Activated CD4-positive, alpha-beta T cell treated with anti-CD3 and anti-CD28 coated beads for 48 hours (primary cell): Measurements from ENCODE around the gene PCDH7.

Source experiments
- DNase-seq: peaks from one replicate; pipeline ENCODE4 v3.0.0-alpha.2; 2020

Gene PCDH7

DNA sequence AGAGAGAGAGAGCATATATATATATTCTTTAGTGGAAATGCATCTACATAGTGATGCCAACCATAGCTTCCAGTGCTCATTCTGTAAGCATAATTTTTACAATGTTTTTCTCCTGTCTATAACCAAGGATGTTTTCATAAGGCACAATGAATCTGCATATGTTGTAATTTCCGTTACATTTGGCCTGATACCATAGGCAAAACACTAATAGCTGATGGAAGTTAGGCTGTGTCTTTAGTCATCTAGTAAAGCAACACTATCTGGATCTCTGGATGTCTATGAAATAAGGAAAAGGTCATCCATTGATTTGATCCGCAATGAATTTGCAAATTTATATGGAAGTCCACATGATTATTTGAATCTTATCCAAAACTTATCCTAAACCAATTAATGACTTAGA, 8.1 kb downstream of the PCDH7 start:
- DNase-seq: no peak

DNA sequence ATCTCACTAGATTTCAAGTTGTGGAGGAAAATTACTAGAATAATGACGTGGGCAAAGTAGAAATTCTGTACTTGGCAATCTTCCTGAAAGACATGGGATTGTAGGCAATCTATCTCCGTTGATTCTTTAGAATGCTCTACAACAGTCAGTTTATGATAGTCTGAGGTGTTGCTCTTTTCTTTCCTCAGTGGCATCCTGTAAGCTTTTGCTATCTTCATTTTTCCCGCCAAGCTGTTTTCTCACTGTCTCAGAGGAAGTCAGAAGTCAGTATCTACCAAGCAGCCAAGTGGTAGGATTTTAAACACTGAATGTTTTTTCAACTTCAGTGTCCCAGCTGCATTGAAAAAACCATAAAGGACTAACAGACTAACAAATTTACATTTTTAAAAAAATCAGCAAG, 23.7 kb downstream of the PCDH7 start:
- DNase-seq: no peak

DNA sequence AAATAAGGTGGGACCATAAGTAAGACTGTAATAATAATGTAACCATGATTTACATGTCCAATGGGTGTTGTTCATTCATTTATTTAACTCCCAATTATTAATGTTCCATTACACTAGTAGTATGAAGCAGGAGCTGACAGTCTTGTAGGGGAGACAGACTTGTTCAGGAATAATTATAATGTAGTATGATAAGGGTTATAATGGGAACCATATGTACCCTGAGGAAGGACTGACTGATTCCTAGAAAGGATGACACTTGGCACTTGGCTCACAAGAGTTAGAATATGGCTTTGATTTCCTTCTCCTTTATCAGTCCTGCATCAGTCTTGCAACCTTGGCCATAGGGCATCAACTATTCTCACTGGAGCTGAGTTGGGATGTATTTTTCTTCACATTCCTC, 24.2 kb downstream of the PCDH7 start:
- no peak for DNase-seq

DNA sequence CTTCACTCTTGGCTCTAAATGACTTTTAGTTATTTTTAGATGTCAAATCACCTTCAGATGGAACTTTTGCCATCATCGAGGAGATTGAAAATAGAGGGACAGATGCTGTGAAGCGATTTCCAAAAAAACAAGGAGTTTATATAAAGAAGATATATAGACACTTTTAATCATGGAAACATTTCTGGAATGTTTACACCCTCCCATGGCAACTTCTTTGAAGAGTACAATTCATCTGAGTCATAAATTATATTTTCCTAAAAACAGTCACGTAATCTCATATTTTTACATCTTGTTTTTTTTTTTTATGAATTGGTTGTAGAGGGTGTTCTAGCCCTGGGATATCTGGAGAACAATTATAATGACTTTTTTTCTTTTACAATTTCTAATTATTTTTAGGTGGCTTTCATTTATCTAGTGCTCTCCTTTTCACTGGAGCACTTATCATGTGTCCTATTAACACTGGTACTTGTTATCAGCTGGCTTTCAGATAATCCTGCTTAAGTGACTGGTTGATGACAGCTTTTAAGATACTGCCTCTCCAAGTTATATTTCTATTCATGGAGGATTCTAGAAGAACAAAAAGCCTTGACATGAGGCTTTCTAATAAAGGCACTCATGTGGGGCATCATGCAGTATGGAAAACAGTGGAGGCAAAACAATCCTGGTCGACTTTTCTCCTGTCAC, 24.9 kb downstream of the PCDH7 start:
- no peak for DNase-seq

DNA sequence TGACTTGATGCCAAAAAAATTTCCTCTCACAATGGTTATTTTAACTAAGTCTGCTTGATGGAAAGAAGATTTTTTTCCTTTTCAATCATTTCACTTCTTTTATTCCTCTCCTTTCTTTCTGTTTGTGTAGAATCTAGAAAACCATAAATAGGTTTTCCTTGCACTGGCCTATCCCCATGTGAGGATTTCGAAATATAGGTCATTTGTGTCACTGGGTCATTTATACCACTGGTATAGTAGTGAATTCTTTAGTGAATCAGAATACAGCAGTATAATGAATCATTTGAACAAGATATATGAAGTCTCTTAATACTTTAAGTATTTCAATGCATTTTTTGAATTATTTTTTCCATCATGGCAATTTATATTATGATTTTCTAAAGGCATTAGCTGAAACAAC, 26.6 kb downstream of the PCDH7 start:
- no peak for DNase-seq

DNA sequence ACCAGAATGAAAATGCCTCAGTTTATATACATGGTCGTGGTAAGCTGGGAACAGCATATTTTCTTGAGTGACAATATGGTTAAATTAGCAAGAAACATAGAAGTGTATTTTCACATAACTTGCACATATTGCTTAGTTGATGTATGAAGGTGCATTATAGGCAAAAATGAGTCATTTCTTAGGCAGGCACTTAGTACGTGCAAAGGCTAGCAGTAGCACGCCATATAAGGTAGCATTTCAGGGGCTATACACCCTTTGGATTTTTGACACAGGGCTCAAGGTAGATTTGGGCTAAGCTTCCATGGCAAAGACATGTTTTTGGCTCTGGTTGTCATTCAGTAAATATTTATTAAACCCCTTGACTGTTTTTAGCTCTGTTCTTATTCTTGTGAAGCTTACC, 33.1 kb downstream of the PCDH7 start:
- no peak for DNase-seq

DNA sequence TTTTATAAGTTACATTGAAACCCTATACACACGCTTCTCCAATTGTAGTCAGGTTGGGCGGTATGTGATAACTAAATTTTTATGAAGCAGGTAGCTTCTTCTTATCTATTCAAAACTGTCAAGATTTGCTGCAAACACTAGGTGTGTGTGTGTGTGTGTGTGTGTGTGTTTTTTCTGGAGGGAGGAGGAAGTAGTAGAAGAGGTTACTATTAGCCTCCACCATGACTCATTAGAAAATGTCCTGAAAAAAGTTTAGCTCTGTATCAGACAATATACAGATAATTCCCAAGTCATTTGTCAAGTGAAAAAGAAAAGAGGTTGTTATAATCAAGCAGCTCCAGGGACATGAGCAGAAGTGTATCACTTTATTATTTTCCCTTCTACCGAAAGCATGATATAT, 33.9 kb downstream of the PCDH7 start:
- DNase-seq: no peak

DNA sequence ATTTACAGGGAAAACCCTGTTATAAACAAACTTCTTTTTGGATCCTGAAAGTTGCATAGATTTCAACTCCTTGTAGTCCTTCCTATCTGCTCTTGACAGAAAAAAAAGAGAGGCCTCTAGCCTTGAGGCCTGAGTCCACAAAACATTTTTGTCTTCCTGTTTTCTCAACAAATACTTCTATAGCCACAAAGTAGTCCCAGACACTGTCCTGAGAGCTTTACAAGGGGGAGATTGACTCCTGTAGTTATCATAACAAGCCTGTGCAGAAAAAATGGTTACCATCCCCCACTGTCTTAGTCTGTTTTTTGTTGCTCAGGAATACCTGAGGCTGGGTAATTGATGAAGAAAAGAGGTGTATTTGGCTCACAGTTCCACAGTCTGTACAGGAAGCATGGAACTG, 35.2 kb downstream of the PCDH7 start:
- no peak for DNase-seq

DNA sequence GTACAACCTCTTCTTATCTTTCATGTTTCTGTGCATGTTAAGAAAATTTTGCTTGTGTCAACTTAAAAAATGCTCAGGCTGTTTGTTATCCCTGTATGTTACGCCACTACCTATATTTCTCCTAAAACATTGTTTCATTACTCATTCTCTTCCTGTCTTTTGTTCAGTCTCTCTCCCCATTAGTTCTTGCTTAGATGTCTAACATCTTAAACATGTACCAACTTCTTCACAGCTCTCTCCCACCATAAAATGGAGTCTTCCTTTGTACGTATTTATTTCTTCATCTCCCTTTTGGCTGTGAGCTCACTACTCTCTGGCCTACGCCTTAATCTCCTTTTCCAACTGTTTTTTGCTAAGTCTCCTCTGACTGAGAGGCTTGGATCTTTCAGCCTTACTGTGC, 36.4 kb downstream of the PCDH7 start:
- no peak for DNase-seq

DNA sequence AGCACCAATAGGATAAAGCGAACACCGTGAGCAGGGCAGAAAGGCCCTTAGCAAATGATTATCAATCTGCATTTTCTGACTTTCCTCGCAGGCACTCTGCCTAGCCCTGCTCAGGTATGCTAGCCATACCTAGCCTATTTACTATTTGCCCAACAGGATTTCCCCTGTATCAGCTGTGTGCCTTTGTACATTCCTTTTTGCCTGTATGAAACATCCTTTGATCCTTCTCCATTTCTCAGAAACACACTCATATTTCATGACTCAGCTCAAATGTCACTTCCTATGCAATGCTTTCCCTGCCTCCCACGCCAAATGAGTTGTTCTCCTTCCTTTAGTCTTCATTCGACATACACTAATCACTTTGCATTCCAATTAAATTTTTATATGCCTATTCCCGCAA, 37.2 kb downstream of the PCDH7 start:
- no peak for DNase-seq

DNA sequence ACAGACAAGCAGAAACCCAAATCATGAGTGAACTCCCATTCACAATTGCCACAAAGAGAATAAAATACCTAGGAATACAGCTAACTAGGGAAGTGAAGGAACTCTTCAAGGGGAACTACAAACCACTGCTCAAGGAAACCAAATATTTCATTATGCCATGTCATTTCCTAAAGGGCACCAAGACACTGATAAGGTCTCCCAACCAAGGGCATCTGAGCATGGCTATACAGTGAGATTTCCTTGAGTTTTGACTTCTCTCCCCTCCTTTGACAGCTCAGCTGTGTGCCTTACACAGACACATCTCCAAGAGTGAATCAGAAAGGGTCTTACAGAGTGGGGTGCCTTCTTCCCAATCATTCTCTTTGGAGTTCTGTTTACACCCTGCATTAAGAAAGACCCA, 40.4 kb downstream of the PCDH7 start:
- DNase-seq: no peak

DNA sequence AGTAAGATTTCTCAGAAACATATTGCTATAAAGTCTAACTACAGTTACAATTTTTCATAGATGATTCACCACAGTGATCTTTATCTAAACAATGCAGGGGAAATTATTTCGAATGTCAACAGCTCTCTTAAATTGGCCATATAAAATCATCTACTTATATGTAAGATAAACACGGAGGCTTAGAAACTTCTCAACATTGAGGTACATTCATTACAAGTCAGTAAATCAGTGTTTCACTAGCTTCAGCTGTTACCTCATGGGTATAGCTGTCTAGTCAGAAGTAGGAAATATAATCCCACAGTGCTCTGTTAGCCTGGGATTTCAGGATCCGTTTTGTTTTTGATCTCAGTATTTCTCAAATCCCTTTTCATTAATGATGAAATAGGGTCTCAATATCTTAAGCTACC, 43.2 kb downstream of the PCDH7 start:
- no peak for DNase-seq

DNA sequence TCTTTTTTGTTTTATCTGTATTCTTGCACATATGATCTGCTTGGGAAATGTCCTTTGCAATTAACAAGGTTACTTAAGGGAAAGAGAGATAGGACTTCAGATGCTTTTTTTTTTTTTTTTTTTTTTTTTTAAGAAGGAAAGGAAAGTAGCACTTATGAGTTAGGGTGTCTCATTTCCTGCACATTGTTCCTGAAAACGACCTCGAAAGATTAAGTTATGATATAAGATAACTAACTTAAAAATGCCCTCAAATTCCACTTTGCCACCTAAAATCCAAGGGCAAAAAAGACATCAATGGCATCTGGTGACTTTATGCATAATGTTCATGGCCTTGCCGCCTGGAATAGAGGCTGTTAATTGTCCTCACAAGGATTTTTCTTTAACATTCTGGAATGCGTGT, 44.9 kb downstream of the PCDH7 start:
- DNase-seq: no peak

DNA sequence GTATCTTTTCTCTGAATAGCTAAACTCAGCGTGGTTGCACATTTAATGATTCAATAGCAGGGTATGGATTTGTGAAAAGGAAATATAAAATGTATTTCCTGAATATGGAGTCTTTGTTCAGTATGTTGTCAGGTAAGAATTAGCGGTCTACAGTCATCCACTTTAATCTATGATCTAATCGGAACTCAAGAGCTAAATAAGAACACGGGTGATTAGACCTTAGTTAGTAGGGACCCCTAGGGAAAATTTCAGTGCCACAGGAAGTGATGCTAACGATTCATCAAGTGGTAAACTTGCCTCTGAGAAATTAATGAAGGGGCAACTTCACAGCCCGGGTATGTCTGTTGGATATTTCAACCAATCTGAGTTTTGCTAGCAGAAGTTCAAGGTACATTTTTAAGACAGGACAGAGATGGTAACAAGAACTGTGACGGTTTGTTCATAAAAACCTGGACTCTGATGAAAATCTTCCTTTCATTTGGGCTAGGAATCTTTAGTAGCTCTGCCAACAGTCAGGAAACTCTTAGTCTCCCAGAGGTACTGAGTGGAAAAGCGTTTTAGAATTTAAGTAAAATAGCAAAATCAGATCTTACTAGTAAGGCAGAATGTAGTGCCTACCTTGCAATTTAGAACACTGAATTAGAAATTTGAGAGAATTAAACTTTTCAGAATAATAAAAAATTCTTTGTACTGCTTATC, 47.1 kb downstream of the PCDH7 start:
- no peak for DNase-seq

DNA sequence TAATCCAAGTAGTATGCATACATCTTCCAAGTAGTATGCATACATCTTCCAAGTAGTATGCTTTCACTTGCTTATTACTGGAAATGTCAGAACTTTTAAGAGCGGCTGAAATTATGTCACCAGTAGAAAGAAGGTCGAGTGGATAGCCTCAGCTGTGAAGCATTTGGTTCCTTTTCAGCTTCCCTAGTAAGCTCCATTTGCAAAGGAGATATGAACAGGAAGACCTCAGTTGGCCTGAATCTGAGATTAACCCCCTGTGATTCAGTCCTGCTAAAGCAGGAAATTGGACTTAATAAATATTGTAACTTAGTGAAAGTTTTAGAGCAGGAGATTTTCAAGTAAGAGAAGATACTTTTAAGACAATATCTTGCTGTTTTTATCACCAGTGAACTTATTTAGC, 48.1 kb downstream of the PCDH7 start:
- DNase-seq: no peak

DNA sequence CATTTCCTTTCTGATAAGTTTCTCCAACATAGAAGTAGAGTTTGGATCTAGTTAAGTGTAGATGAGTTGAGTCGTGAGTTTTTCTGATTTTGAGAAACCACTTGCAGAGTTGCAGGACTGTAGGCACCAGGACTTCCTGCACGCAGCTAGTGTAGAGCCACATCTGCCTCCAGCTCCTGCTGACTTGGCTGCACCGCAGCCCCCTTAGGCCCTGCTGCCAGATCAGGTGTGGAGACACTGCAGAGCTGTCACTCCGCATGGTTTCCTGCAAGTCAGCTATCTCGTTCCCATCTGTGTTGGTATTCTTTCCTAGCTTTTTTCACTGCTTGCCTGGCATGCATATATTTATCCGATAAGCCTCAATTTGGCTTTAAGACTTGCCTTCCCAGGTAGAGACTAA, 48.9 kb downstream of the PCDH7 start:
- DNase-seq: no peak

DNA sequence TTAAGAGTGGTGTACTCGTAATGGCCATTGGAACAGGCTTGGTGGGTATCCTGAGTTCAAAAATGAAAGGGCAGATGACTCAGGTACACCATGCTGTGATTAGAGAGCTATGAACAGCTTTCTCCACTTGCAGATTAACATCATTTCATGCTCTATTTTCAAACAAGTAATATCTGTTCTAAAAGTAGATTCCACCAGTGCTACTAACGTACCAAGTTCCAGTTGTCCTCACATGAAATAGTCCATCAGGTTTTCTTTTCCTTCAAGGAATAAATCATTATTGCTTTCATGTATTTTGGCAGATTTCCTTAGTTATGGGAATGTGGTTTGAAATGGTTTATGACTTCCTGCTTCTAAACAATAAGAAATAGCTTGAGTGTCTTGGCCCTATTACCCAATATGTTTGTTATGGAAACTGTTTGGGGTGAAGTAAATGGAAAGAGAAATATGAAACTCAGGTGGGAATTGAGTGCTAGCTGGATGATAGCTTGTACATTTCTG, 49.9 kb downstream of the PCDH7 start:
- no peak for DNase-seq

DNA sequence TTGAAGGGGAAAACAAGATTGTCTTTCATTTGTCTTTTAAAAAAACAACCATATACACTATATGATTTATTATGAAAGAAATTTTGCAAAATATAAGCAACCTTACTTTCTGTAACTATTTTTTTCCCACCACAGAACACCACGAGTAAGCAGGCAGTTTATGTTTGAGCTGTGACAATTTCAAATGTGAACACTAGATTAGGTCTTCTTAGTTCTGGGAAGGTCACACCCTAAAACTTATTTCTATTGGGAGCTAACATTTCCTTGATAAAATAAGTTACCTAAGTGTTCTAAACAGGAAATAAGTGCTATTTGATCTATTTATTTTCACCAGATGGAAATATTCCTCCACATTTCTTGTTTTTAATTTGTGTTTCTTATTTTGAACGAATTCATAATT, 50.6 kb downstream of the PCDH7 start:
- no peak for DNase-seq

DNA sequence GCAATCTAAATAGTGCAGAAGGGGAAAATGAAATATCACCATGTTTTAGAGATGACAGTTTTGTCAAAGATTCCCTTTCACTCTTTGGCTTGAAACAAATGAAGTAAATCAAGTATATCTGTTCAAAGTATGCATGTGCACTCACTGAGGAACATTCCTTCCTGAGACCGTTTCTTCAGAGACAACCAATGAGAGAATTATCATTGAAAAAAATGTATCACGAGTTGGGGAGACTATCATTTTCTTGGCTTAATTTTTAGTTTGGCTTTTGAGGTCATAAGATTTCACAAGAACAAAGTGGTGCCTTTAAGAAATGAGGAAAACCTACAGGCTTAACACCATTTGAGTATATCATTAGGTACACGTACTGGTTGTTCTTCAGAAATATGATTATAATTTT, 56.3 kb downstream of the PCDH7 start:
- no peak for DNase-seq

DNA sequence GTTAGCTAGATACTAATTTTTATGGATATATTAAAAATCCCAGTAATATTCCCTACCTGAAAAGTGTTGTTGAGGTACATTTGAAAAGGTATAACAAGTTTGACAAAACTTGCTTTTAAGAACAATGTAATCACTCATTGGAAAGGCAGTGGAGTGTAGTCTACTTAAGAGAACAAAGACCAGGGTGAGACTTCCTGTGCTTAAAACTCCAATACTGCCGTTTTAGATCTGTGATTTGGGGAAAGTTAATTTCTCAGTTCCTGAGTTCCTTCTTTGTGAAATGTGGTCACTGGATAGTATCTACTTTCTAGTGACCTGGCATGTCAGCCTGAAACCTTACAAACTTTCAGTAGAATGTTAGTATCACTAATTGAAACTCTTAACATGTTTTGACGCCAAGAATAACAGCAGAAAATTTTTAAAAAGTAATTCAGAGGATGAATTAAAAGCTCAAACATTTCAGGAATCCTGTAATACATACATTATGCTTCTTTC, 56.8 kb downstream of the PCDH7 start:
- DNase-seq: no peak
